ENCODE results near the gene PIEZO1. TPM values are rescaled to one million over a fixed set of nuclear protein-coding genes. Genes with fewer than 3 reads are reported as not detected.

The PIEZO1 gene
- total and polyA plus RNA-seq, 9 of the 15 experiments (the other 6 are each of a cell fraction or from before 2014, with no cell fraction given) = 3.6 to 432 (median 131) TPM

DNA sequence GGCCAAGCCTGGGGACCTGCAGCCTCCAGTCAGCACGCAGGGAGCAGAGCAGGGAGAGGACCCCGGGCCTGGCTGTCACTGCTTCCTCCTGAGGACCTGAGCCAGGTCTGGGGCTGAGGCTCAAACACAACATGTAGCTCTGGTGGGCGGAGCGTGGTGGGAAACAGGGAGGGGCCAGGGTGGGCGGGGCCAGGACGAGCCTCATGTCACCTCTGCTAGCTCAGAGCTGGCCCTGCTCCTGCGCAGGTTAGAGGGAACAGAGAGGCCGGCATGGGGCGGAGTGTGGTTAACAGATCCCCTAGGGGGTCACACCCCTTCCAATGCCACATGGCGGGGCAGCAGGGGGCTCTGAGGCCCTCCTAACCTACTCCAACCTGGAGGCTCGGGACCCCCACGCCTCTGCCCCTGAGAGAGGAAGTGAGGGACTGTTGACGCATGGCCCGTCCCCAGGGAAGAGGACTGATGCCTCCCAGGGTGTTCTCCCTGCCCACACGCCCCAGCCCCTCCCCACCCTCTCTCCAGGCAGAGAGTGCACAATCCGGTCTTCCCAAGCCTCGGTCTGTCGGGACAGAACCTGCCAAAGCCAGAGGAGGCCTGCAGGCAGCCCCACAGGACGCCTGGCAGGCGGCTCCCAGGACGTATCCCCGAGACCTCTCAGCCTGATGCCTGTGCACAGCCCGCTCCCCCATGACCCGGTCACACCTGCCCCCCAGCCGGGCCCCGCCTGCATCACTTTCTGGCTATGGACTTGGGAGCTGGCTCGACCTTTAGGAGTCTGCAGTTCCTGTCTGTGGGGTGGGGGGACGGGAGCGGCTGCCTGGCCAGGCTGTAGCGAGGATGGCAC, 15.2 kb downstream of the PIEZO1 start (continued):
- TF ChIP-seq YY1 (IDR thresholded peaks at IDR 0.05; ENCODE audit: borderline replicate concordance in 1 of 3, control insufficient read depth in 1 of 3, extremely low read depth in 1 of 3, insufficient read depth in 3 of 3, insufficient read length in 1 of 3, insufficient replicate concordance in 2 of 3, low read depth in 1 of 3, low read length in 2 of 3) (peak in 2 of 3 experiments; percentile 9 to 23), PYGO2 (tag; IDR thresholded peaks at IDR 0.05) (no peak), ZNF75A (CRISPR knock-in tag; IDR thresholded peaks at IDR 0.05) (no peak), HEY1 (CRISPR knock-in tag; IDR thresholded peaks at IDR 0.05; ENCODE audit: borderline replicate concordance) (no peak), PRDM10 (IDR thresholded peaks at IDR 0.05; ENCODE audit: partially characterized antibody) (no peak), CHD4 (IDR thresholded peaks at IDR 0.05; ENCODE audit: insufficient read depth, insufficient replicate concordance, low read depth, low read length, poor library complexity, severe bottlenecking) (no peak), ERF (CRISPR knock-in tag; IDR thresholded peaks at IDR 0.05) (no peak), ARID1B (IDR thresholded peaks at IDR 0.05) (no peak), STAG1 (CRISPR knock-in tag; IDR thresholded peaks at IDR 0.05; ENCODE audit: borderline replicate concordance) (no peak), MBD2 (IDR thresholded peaks at IDR 0.05; ENCODE audit: borderline replicate concordance, low read depth) (peak; percentile 25; the same call in 1 of the 2 replicates), SAP30 (IDR thresholded peaks at IDR 0.05; ENCODE audit: borderline replicate concordance, insufficient read depth, low read depth, low read length, poor library complexity, severe bottlenecking) (no peak), FOXO4 (CRISPR knock-in tag; IDR thresholded peaks at IDR 0.05) (no peak), ZNF551 (CRISPR knock-in tag; IDR thresholded peaks at IDR 0.05) (no peak), NR2C1 (IDR thresholded peaks at IDR 0.05) (no peak), NR2C1 (tag; IDR thresholded peaks at IDR 0.05) (no peak), NCOA2 (IDR thresholded peaks at IDR 0.05; ENCODE audit: partially characterized antibody in 2 of 2) (no peak), NELFE (IDR thresholded peaks at IDR 0.05; ENCODE audit: insufficient read depth, insufficient read length) (no peak)
- TF ChIP-seq, protein P1, sequence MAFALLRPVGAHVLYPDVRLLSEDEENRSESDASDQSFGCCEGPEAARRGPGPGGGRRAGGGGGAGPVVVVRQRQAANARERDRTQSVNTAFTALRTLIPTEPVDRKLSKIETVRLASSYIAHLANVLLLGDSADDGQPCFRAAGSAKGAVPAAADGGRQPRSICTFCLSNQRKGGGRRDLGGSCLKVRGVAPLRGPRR (CRISPR knock-in tag; IDR thresholded peaks at IDR 0.05) = no peak
